ELR (cell line): ENCODE measurements around the gene ALDH1A3.

Source experiments
- DNase-seq: peaks from one replicate; pipeline ENCODE4 v3.0.0-alpha.2; 2015; ENCODE audit warnings: low read depth

Gene ALDH1A3

DNA sequence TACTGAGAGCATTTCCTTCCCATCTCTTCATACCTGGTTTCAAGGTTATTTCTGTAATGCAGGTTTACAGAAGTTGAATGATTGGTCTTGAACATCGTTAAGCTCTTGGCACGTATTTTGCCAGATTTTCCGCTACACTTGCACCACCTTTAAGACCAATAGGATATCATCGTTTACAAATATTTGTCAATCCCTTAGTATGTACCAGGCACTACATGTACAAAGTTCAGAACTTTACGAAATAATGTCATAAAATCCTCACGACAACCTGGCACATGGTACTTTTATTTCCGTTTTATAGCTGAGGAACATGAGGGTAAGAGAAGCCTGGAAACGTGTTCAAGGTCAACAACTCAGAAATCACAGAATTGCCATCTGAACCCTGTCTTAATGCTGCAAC, 45.8 kb downstream of the ALDH1A3 start:
- DNase-seq = no peak

DNA sequence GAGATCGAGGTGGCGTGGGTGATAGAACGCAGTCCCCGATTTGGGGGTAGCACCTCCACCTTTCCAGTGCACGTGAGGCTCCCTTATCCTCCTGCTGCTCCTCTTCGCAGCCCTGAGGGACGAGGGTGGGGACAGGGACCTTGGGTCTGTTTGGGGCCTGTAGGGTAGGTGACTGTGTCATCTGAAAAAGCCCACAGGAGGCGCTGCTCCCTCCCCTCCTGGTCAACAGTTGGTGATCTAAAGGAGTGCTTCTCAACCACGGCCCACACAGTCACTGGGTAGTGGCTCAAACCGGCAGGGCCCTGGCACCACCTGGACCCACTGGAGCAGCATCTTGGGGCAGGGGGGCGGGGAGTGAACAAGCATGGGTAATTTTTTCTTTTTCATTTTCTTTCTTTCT, 46.6 kb downstream of the ALDH1A3 start:
- DNase-seq = no peak

DNA sequence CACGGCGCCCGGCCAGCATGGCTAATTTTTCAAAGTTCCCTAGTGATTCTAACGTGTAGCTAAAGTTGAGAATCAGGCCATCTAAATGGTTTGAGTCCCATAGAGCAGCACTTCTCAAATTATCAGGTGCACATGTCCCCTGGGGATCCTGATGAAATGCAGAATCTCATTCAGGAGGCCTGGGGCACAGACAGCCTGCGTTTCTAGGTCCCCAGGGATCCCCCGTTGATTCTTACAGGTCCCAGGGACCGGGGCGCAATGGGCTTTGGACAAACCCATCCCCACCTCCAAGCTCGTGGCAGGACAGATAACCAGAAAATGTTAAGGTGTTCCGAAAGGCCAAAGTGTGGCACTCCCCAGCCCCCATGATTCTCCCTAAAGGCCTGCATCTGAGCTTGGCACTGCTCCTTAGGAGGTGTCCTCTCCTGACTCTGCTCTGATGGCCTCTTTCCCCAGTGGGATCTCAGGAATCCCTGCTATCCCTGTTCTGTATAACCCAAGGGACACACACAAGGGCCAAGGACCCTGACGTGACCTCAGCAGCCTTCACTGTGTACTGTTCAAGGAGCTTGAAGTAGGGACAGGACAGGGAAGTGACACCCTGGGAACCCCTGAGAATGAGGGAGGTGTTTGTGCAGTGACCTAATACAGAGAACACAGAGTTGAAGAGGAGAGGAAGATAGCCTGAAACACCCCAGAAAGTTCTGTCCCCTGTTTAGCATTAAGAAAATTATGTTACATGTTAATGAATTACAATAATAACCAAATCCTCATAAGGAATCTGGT, 47.5 kb downstream of the ALDH1A3 start:
- DNase-seq = no peak

DNA sequence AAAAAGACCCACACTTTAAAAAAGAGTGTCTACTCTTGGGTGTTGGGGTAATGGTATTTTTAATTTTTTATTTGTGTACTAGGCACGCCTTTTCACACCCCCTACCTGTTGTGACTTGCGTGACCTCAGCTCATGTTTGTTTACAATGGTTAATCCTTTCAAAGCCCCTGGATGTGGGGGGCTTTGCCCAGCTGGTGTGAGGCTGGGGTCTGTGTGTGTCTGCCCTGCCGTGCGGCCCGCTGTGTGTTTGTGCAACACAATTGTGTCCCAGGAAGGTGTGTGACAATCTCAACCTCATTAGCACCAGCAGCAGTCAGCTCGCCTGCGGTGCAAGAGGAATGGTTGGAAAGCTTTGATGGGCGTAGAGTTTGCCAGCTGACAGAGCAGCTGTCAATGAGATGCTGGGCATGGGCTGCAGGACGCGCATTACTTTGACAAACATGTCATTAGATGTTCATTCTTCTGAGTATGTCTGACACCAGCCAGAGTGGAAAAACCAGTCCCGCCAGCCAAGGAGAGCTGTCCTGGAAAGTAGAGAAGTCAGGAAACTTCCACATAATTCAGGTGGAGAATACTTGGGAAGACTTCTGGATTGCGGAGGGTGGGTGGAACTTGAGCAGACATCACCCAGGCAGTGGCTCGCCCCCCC, 49.1 kb downstream of the ALDH1A3 start:
- no peak for DNase-seq

DNA sequence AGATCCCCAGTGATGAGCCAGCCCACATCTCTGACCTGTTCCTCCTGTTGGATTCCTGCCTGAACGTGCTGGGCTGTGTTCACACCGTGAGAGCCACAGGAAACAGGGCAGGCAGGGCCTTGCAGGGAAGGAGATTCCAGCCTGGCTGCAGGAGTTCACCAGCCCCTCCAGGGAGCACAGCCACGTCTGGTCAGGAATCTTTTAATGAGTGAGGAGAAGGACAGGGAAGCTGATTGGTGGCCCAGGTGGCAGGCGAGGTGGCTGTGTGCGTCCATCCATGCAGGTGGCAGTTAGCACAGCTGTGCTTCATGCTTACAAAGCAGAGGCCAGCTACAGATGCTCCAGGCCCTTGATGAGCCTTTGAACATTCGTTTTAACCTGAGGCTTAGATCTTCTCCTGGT, 50.0 kb downstream of the ALDH1A3 start:
- no peak for DNase-seq

DNA sequence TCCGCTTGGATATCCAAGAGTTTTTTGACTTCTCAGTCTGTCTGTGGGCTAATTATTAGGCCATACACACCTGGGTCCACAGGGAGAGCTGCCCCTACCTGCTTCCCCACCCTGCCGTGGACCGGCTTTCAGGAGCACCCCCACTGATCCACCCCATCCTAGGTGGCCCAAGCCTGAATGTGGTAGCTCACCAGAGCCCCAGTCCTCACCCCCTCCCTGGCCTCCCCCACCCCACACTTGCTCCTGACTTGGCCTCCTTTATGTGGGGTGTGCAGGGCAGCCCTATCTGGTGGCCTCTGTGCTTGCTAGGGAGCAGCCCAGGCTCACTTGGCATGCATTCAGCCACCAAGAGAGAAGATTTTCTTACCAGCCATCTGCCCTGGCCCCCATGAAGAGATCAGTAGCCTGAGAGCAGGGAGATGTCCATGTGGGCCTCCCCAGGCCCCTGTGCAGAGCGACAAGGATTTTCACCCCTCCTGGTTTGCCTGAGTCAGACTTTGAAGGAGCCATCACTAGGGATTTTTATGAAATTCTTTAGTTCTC, 50.7 kb downstream of the ALDH1A3 start:
- DNase-seq = no peak

DNA sequence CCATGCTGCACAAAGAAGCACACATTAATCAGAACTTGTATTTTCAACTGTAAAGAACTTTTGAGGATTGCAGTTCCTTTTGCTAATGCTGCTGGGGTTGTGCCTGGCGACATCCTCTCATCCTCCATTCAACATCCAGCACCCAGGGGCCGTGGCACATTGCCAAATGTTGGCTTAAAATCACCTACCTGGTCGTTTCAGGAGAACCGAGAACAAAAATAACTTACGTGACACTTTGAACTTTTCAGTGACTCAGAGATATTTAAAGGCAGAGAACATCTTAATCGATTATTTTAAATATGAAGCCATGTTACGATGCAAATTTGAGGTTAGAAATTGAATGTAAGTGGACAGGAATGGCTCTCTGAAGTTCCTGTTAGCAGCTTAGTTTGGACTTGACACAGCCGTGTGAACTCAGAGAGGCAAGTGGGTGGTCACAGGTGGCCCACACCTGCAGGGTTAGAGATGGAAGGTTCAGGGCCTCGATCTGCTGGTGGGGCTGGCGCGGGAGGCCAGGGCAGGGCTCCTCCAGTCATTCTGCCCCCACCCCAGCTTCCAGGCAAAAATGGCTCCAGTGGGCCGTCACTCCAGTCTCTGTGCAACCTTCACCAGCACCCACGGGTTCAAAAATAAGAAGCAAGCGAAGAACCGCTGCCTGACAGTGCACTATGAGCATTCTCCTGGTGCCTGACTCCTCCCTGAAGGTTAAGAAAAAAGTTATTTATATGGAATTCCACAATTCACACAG, 51.7 kb downstream of the ALDH1A3 start:
- DNase-seq = no peak

DNA sequence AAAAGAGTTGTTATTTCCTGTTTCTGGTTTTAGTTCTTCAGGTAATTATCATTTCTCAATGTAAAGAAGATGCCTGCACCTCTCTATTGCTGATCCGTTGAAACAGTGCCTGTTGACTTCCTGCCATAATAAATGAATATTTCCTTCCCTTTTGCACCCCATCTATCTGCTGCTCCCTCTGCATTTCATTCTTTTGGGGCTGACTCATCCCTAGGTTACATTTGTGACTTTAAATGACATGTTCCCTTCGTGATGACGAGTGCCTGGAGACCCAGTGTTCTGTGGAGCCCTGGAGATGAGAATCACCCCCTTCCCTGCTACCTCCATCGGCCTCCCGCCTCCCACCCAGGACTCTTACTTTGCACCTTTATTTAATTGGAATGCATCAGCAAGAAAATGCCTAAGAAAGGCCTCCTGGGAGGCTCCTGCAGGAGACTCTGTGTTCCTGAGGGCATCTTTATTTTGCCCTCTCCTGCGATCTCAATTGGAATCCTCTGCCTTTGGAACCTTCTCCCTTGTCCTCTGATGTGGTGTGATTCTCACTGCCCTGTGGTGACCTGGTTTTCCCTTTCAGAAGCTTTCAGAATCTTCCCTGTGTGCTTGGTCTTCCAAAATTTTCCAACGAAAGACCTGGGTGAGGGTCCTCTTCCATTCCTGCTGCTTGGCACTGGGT, 53.2 kb downstream of the ALDH1A3 start:
- DNase-seq = peak; percentile 23

DNA sequence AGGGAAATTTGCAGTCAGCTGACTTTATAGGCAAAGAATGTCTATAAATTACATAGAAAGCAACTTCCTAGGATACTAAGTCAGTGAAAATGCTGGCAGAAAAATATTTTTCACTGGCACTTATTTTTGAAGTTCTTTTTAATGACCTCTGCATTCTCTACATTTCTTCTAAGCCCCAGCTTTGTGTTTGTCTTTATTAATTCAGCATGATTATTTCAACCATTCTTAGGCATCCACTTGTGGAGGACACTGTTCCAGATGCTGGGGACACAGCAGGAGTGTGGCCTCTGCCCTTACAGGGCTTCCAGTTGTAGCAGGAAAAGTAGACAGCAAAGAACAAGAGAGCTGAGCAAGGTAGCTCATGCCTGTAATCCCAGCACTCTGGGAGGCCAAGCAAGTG, 54.5 kb downstream of the ALDH1A3 start:
- DNase-seq = no peak

DNA sequence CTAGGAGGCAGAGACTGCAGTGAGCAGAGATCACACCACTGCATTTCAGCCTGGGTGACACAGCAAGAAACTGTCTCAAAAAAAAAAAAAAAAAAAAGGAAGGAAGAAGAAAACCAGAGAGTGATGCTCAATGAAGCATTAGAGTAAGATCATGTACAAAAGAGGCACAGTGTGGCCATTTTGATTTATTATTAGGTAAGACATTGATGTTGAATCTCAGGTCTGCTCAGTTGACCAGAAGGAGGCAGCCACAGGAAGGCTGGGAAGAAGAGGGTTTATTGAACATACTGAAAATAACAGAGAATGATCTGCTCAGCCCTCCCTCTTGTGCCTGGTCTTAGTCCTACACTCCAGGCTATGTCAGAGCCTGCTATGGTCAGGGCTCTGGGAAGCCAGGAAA, 55.1 kb downstream of the ALDH1A3 start:
- DNase-seq = peak; percentile 39

DNA sequence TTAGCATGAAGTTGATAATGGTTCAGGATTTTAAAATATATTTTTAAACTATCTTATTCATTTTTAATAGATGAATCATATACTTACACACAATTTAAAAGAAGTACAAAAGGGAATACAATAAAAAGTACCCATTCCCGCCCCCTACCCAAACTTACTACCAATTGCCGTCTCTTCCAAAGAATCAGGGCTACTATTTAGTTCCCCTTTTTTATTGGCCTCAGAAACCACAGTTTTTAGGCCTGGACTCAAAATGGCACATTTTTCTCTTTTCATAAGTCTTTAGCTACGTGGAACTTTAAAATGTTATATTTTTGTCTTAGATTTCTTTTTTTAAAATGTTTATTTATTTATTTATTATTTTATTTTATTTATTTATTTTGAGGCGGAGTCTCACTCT, 57.5 kb downstream of the ALDH1A3 start:
- no peak for DNase-seq

DNA sequence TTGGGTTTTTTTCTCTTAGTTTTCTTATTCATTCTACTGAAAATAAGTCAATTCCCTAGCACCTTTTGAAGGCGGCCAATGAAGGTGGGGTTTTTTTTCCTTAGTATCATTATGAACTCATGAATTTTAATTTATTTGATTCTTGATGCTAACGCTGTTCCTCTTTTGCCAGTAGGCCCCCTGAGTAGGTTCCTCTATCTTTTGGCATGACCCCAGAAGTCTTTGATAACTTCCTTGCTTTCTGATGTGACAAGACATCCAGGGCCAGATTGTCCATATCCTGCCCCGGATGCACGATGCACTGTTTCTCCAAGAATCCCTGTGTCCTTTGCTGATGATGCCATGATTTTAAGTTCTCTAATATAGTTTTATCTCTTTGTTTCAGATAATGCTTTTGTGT, 60.2 kb downstream of the ALDH1A3 start:
- DNase-seq = no peak

DNA sequence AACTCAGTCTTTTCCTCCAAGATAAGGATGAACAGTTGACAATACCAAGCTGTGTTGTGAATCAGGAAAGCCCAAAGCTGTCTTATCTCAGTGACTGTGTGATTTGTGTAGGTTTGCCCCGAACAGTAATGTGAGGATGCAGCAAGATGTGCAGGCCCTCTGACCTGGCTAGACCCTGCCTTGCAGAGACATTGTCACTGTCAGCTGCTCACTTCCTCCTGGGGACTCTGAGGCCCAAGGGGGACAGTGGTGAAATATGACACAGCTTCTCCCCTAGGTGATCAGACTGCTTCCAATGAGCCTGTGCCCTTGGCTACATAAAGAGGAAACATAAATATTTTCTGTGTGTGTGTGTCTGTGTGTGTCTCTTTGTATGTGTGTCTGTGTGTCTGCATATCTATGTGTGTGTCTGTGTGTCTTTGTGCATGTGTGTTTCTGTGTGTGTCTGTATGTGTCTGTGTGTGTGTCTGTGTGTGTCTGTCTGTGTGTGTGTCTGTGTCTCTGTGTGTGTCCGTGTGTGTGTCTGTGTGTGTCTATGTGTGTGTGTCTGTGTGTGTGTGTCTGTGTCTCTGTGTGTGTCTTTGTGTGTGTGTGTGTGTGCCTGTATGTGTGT, 61.2 kb downstream of the ALDH1A3 start:
- DNase-seq = no peak

DNA sequence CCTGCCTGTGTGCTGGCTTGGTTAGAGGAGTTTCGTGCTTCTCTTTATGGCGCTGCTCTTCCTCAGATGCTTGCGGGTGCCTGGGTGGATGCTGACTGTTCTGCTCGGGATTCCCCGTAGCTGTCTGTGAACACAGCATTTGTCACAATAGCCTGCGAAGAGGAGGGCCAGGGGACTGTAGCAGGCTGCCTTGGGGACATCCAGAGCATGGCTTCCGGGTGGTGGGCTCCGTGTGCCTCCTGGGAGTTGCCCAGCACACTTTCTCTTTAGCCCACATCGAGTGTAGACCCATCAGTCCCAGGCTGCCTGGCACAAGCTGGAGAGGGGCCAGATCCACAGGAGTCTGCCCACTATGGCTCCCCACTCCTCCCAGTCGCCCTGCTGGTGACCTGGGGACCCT, 61.9 kb downstream of the ALDH1A3 start:
- no peak for DNase-seq

DNA sequence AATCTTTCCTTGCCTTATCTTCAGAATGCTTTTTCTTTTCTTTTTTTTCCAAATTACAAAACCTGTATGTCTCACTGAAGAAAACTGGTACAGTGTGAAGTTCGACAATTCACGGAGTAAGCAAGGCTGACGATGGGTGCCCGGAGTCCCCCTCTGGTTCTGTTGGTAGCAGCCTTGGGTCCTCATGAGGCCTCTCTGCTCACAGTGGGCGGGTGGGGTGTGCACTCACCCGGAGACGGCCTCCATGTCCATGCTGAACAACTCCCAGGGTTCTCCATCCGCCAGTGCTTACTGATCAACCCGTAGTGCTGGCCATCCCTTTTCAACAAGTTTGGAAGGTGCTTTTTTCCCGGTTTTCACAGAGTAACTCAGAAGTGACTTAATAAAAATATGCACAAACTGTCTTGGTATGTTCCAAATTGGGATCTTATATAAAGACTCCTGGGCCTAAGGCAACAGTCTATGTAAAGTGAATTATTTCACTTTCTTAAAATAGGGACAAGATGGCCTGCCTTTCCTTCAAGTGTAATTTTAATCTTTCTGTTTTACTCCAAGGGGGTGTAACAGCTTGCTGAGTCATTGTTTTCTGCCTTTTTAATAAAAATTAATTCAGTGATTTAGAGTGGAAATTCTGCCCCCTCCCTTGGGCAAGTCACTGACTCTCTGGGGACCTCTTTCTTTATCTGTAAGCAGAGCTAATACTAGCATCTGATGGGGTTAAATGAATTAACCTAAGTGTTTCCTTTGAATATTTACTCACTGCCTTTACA, 63.2 kb downstream of the ALDH1A3 start:
- no peak for DNase-seq

DNA sequence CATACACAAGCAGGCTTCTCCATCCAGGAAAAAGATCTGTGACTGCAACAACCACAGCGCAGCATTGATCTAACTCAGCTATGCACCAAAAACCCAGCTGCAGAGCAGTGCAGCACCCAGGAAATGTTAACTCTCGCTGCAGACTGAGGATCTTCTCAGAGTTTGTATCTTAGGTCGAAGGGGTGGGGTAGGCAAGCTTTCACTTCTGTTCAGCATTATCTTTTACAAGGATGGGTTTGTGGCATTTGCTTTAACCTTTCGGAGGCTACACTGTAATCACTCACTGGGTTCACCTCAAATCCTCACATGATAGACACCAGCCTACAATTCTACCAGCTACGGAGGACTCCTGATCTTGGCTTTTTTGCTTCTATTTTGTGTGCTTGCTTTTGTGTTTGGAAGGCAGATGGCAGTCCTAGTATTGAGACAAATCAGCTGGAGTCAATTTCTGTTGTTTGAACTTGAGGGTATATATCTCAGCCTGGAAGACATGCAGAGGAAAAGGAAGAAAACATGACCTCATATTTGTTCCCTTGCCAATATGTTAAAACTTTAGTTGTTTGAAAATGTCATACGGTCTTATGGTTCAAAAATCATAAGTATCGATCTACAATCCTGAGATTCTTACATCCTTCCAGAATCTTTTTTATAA, 64.7 kb downstream of the ALDH1A3 start:
- no peak for DNase-seq

DNA sequence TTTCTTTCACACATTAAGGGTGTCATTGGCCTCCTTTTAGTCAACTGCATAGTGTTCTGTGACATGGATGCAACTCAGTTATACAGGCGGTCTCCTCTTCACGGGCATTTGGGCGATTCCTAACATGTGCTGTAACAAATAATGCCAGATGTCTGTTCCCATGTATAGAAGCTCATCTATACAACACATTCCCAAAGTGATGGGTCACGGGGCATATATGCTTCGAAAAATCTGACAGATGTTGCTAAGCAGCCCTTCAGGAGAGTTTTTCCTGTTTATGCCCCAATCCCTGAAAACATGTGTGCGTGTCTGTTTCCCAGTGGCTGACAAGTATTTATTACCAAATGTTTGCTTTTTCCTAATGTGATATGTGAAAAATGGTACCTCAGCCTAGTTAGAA, 65.4 kb downstream of the ALDH1A3 start:
- DNase-seq = peak; percentile 3

DNA sequence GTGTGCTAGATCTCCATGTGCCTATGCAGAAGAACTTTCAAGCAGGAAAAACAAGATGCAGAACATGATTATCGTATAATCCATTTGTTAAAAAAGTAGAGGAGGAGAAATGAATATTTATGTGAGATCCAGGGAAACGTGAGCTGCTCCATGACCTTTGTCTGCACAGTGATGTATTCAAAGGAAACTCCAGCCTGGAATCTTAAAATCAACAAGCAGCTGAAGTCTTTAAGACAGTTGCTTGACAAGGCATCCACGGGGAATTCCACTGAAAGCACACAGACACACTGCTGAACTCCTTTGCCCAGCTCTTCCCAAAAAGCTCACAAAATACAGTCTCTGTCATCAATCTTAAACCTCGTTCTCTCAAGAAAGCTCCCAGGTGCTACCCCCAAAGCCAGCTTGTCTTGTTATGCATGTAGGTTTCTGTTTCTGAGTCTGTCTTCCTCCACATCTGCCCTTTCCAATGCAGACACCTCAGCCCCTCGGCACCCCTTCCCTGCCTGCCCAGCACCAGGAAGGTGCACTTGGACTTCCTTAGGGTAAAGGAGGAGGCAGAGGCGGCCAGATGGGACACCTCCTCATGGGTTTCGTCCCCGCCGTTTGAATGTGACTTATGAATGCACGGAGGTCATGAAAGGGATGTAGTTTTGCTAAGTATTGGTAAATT, 68.3 kb downstream of the ALDH1A3 start:
- DNase-seq = no peak

DNA sequence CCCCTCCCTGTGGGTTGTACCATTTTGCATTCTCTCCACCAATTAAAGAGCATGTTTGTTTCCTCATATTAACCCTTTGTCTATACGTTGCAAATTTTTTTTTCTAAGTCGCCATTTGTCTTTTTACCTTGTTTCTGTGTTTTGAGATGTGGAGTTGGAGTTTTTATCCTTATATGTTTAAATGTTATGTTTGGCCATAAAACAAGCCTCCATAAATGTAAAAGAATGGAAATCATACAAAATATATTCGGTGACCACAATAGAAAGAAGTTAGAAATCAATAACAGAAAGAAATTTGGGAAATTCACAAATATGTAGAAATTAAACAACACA, 68.8 kb downstream of the ALDH1A3 start:
- no peak for DNase-seq

DNA sequence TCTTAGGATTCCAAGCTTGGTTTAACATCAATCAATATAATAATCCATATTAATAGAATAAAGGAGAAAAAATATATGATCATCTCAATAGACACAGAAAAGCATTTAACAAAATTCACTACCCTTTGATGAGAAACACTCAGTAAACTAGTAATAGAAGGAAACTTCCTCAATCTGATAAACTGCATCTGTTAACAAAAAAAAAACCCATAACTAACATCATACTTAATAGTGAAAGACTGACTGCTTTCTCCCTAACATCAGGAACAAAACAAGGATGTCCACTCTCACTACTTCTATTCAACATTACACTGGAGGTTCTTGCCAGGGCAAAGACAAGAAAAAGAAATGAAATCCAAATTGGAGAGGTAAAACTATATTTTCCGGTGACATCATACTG, 70.1 kb downstream of the ALDH1A3 start:
- DNase-seq = no peak
